ENCODE measurements around the gene MTFR1L.

Gene MTFR1L

DNA sequence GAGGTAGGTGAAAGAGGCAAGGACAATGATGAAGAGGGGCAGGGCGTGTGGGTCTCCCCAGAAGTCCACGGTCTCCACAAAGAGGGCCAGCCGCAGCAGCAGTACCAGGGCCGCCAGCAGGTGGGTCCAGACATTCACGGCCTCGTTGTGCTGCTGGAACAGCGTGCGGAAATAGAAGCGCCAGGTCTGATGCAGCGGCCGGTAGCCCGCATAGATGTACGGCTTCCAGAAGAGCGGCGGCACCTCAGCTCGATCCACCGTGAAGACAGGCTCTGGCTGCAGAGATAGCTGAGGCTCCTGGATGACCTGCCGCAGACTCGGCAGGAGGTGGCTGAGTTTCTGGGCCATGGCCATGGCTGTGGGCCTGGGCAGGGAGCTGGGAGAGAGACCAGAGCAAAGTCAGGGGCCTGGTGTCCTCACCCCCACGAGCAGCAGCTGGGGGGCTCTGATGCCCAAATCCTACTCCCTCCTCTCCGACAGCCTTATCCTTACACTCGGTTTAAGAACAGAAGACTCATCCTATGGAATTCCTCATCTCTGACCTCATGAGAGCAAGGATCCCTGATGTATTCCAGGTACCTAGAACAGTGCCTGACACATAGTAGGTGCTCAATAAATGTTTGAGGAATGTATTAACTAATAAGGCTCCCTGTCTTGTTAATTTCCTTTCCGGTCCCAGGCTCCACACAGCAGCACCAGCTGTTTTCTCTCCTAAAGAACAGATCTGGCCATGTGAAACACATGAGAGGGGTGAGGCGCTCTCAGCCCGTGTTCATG lies 43.9 kb downstream of the MTFR1L start:
- no peak for DNase-seq (ENCODE audit: low spot score)

GRCh38 chr1:25864434-25864833 lies 44.7 kb downstream of the MTFR1L start:
- DNase-seq (ENCODE audit: low spot score): no peak

DNA sequence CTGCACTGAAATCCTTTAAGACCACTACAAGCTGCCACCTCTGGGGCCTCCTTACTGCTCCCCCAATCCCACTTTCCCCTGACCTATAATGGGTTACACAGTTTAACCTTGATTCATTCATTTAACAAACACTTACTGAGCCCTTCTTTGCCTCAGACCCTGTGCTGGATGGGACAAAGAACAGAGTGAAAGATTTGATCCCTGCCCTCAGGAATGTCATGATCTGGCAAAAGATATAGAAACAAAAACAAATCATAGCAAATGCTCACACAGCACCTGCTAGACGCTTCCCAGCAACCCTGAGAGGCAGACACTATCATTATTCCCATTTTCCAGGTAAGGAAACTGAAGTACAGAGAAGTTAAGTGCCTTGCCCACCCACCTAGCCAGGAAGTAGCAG lies 46.5 kb downstream of the MTFR1L start:
- no peak for DNase-seq (ENCODE audit: low spot score)

- no peak for DNase-seq (ENCODE audit: low spot score)
These were observed 47.6 kb downstream of the MTFR1L start for GRCh38 chr1:25867210-25867991.

GRCh38 chr1:25869909-25870606 lies 50.3 kb downstream of the MTFR1L start:
- DNase-seq (ENCODE audit: low spot score): no peak

- DNase-seq (ENCODE audit: low spot score): no peak
These were observed 50.9 kb downstream of the MTFR1L start for GRCh38 chr1:25870614-25871013.

DNA sequence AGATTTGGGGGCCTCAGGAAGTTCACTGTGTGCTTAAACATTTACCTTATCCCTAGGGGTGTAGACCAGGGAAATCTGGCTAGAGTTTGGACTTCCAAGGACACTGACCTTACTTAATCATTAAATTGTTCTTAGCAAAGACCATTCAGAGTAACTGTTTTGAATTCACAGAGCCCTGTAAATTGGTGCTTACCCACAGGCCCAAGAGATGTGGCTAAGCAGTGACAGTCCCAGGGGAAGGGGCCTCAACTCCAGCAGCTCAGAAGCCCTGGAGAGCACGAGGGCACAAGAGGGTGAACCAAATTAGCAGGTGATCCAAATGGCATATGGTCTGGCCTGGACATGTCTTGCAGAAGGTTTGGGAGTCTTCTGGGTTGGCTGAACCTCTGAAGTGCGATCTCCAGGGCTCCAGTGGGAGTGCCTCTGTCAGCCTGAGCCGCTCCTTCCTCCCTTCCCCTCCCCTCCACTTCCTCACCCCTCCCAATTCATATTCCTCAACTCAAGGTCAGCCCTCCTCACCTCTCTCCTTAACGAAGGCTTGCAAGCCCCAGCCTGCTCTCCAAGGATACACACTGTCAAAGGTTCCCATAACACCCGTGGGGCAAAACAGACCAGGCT lies 51.4 kb downstream of the MTFR1L start:
- no peak for DNase-seq (ENCODE audit: low spot score)

DNA sequence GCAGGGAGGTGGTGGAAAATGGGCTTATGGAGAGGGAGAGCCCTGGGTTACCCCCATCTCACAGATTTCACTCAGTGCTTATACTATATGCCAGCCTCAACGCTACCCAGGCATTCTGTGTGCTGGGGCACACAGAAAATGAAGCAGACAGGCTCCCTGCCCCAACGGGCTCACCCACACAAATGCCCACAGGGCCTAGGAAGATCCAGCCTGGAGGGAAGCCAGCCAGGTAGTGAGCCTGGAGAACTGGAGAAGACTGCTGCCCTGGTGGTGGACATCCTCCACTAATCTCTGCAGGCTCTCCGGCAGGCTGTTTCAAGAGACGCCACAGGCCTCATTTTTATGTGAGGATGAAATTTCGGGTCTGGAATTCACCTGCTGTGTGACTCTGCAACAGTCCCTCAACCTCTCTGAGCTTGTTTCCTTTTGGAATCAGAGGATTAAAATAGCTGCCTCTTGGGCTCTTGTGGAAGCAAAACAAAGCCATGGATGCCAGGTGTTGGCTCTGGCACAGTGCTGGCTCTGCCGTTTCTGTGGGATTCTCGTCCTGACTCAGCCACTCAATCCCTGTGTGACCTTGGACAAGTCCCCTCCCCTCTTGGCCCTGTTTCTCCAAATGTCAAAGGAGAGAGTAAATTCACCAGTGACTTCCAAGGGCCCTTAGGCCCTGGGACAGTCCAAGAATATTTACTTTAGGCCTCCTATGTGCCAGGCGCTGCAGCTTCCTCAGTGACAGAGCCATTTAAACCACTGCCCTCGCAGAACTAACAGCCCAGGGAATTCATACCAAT lies 52.1 kb downstream of the MTFR1L start:
- no peak for DNase-seq (ENCODE audit: low spot score)

DNA sequence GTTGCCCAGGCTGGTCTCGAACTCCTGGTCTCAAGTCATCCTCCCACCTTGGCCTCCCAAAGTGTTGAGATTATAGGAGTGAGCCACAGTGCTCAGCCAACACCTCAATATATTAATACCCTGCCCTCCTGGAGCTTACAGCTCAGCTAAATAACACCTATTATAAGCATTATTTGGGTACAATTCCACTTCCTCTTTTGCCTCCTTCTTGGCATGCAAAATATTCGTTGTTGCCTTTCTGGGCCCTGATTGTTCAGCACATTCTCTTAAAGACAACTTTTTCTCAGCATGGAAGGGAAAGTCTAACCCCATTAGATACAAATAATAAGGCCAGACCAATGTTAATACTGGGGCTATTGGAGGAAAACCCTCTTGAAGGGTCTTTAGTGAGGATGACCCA lies 53.0 kb downstream of the MTFR1L start:
- no peak for DNase-seq (ENCODE audit: low spot score)

- DNase-seq (ENCODE audit: low spot score): no peak
These were observed 53.4 kb downstream of the MTFR1L start for GRCh38 chr1:25873120-25873519.

DNA sequence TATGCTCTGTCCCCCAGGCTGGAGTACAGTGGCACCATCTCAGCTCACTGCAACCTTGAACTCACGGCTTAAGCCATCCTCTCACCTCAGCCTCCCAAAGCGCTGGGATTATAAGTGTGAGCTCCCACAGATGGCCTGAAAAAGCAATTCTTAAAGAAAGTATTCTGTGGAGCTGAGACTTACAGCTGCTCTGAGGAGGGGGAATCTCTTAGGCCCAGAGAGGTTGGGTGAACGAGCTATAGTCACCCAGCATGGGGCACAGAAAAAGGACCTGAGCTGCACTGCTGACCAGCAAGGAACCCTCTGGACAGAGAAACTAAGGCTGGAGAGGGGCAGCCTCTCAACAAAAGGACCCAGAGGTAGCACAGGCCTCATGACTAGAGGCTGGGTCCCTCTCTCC lies 54.5 kb downstream of the MTFR1L start:
- no peak for DNase-seq (ENCODE audit: low spot score)

DNA sequence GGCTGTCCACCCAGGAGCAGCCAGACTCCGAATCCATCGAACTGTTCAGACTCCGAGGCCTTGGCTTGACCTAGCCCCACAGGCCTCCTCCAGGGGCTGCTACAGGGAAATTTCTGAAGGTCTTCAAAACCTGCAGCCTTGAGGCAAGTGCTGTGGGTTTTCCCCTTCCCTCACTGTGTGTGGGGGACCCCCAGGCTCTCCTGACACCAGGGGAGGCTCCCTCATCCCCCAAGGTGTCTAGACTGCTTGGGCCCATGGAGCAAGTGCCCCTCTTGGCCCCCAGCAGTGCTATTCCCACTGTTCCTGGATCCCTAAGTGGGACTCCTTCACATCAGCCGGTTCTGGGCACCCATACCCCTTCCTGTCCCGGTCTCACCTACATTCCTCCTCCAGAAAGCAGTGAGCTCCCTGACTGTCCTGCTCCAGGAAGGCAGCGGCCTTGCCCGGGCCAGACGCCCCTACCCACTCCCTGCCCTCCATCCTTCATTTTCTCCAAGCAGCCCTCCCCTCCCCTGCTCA lies 54.9 kb downstream of the MTFR1L start:
- no peak for DNase-seq (ENCODE audit: low spot score)

- peak; percentile 92 for DNase-seq (ENCODE audit: low spot score)
These were observed 55.6 kb downstream of the MTFR1L start, which contains the start of gene PAQR7 for GRCh38 chr1:25875154-25875855. Gene PAQR7, minus strand, starts transcription at chr1:25875708. Its CDS starts 11,869 bp downstream, at chr1:25863839.

DNA sequence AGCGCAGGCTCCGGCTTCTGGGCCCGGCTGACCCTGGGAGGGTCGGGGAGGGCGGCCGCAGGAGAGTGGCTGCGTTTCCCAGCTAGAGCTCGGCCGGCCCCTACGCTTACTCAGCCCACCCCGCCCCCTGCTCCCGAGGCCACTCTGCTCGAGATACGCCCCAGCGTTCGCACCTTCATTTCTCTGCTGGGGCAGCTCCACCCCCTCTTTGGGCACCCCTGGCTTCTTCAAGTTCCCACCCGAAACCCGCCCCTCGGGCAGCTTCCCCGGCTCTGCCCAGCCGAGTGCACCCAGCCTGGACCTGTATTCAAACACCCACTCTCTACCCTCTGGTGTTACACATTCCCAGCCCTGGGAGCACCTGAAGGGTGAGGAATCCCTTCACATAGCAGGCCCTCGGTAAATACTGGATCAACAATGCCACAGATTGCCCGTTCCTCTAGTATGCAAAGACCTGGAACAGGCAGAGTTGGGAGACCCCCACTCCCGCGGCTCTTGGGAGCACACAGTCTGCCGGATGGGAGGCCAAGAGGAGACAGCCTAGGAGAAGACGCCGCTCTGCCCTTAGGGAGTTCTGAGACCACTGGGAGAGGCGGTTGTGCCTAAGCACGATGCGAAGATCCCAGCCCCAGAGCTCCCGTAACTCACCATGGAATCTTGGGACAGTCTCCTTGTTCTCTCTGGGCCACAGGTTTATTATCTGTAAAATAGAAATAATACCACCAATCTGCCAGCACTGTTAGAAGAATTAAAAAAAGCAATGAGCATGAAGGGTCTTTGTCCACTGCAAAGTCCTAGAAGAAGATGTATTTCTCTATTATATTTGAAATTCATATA lies 56.3 kb downstream of the MTFR1L start:
- no peak for DNase-seq (ENCODE audit: low spot score)

- DNase-seq (ENCODE audit: low spot score): no peak
These were observed 56.9 kb downstream of the MTFR1L start for GRCh38 chr1:25876693-25877077.

DNA sequence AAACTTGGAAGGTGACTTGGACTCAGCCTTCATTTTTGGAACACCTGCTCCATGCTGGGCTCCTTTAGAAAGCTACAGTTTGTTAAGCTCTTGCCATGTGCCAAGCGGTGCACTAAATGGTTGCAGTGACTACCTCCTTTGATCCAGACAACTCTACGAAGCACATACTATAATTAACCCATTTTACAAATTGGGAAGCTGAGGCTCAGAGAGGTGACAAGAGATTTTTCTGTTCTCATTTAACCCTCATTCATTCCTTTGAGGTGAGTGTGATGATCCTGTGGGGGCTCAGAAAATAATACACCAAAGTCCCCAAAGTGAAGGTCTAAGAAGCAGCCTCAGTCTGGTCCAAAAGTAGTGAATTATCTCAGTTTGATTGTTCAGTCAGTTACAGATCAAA lies 57.4 kb downstream of the MTFR1L start:
- DNase-seq (ENCODE audit: low spot score): no peak

- no peak for DNase-seq (ENCODE audit: low spot score)
These were observed 58.9 kb downstream of the MTFR1L start for GRCh38 chr1:25878690-25879089.

- DNase-seq (ENCODE audit: low spot score): no peak
These were observed 59.9 kb downstream of the MTFR1L start for GRCh38 chr1:25879675-25880074.

DNA sequence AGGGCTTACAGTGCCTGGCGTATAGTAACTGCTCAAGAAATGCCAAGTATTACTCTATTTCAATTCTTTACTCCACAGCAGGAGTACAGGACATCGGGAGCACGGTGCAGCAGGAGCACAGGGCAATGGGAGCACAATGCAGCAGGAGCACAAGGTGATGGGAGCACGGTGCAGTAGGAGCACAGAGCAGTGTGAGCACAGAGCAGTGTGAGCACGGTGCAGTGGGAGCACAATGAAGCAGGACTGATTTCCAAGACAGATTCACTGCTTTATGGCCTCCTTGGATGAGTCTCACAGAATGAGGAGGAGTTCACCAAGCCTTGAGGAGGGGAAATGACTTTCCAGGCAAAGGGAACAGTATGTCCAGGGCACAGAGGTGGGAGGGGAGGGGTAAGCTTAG lies 60.8 kb downstream of the MTFR1L start:
- DNase-seq (ENCODE audit: low spot score): no peak

DNA sequence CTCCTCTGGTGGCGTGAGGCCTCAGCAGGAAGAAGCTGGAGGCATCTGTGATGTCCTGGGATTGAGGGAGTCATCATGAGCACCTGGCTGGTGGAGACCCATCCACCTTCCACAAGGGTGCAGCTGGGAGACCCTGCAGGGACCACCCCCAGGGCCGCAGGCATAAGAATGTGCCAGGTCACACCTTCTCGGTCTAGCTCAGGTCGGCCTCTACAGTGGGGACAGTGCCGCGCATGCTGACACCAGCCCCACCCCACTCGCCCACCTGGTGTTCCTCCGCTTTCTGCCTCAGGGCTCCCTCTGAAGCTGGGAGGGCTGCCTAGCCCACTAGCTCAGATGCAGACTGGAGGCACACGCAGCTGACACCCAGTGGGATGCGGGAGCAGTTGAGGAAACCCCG lies 61.5 kb downstream of the MTFR1L start:
- DNase-seq (ENCODE audit: low spot score): no peak

All from GM03348 (cell line).